SJCRH30 (cell line): Measurements from ENCODE around the gene ITGA8. TPM values are rescaled to one million over a fixed set of nuclear protein-coding genes. Genes with fewer than 3 reads are reported as not detected.
"Not testable (repeated sequence)": the region's sequence is repeated elsewhere in the genome, so short reads cannot be mapped to it uniquely, and the experiment has no call there.

Source experiments
- DNase-seq, 2 experiments: peaks; one replicate each; pipeline ENCODE4 v3.0.0-alpha.2; 2015 to 2020
- H3K27ac ChIP-seq: fragments of 250-450 bp; sonication (Bioruptor Pico); 2 replicates; pipeline ENCODE4 v1.5.1; 2020; ENCODE audit warnings: mild to moderate bottlenecking, moderate library complexity
- H3K27me3 ChIP-seq: fragments of 250-450 bp; sonication (Bioruptor Pico); 2 replicates; pipeline ENCODE4 v1.5.1; 2020; ENCODE audit warnings: mild to moderate bottlenecking, moderate library complexity
- H3K36me3 ChIP-seq: fragments of 250-450 bp; sonication (Bioruptor Pico); 2 replicates; pipeline ENCODE4 v1.5.1; 2020; ENCODE audit warnings: mild to moderate bottlenecking, moderate library complexity
- H3K4me1 ChIP-seq: fragments of 250-450 bp; sonication (Bioruptor Pico); 2 replicates; pipeline ENCODE4 v1.5.1; 2020; ENCODE audit warnings: mild to moderate bottlenecking, moderate library complexity
- H3K4me3 ChIP-seq: fragments of 250-450 bp; sonication (Bioruptor Pico); 2 replicates; pipeline ENCODE4 v1.5.1; 2020; ENCODE audit warnings: mild to moderate bottlenecking, moderate library complexity
- H3K9me3 ChIP-seq: fragments of 250-450 bp; sonication (Bioruptor Pico); replicated peaks from 2 replicates; pipeline ENCODE4 v1.5.1; 2020; ENCODE audit warnings: mild to moderate bottlenecking, moderate library complexity
- total RNA-seq: library from RNA; depleted of rRNA; stranded (reverse); fragments of >200 nt; shearing (Covaris generic); gene quantifications from 2 replicates; pipeline ENCODE4 v1.2.3, GENCODE V29; 2014

The ITGA8 gene
- total RNA-seq, 1 experiment from 2014 or later = not detected

DNA sequence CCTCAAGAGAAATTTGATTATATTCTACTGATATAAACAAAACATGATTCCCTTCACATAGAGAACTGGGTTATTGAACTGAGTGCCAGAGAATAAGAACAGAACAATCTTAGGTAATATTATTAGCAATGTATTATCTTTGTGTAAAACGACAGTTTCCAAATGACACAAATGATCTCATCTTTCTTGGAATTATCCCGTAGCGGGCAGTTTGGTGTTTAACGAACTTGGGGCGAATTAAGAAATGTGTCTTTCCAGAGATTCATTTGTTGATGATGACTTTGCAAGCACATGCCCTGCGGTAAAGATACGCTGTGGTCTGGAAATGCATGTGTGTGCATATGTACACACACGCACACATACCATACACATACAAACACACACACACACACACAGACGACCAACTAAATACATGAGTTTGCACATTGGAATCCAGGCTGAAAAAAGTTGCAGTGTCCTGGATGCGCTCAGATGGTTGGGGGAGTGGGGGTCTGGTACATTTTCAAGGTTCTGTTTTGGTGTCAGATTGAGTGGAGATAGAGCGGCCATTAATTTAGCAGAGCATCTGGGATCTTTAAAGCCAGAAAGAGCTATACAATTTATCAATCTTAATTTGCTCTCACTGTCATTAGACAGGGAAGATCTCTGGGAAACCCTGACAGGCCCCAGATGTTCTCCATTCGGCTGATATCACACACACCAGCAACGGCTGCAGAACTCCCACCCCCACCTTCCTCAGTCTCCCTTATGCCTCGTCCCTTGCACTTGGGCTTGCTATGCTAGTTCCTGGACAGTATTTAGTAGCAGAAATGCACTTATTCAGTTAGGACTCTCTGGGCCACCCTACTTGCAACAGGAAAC is 236.3 kb downstream of the ITGA8 start:
- Histone ChIP-seq H3K4me1 (no peaks in the 10 kb centered on the region), H3K4me3 (no peak overlapping the region), H3K27me3 (no peaks in the 10 kb centered on the region), H3K9me3 (no peaks in the 10 kb centered on the region), H3K27ac (no peak overlapping the region), H3K36me3 (no peaks in the 10 kb centered on the region)
- no peak for DNase-seq

DNA sequence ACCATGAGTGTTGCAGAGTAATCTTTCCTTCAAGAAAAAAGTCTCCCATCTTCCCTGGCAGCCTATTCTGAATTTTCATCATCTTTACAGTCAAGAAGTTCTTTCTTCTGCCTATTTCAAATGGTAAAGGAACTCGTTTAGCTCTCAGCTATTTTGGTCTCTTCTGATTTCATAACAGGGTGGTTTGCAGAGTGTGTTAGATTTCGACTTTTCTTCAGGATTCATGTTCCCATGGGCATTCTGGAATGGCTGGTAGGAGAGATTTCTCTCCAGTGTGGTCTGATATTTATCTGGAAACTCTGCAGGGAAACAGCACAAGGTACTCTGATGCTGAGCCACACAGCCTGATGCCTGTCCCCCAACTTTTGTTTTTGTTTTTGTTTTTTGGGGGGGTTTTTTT is 237.6 kb downstream of the ITGA8 start:
- H3K4me1 ChIP-seq = no peaks in the 10 kb centered on the region
- H3K27me3 ChIP-seq = no peaks in the 10 kb centered on the region
- H3K4me3 ChIP-seq = no peak overlapping the region
- no peak overlapping the region for H3K27ac ChIP-seq
- DNase-seq = no peak
- no peaks in the 10 kb centered on the region for H3K36me3 ChIP-seq
- H3K9me3 ChIP-seq = no peaks in the 10 kb centered on the region

DNA sequence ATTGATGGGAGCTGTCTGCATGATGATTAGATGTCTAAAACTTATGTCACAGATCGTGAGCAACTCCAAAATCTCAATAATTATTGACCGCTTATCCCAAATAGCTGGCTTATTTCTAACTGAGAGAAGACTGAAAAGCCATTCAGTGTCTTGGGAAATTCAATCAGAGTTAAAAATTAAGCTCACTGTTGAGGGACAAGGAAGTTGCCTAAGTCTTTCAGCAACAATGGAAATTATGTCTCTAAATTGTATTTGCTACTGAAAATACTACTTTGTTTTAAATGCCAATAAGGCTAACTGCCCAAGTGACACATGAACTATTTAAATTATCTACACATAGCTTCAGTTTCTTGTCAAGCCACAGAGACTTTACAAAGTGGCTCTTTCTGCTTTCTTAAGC is 240.8 kb downstream of the ITGA8 start:
- Histone ChIP-seq H3K4me1 (no peaks in the 10 kb centered on the region), H3K4me3 (no peak overlapping the region), H3K27ac (no peak overlapping the region), H3K9me3 (no peaks in the 10 kb centered on the region), H3K36me3 (no peaks in the 10 kb centered on the region), H3K27me3 (no peaks in the 10 kb centered on the region; the same call in 1 of the 2 replicates)
- DNase-seq = no peak

- Histone ChIP-seq H3K27me3 (no peaks in the 10 kb centered on the region; the same call in 1 of the 2 replicates), H3K9me3 (no peaks in the 10 kb centered on the region), H3K27ac (no peak overlapping the region), H3K4me3 (no peak overlapping the region), H3K36me3 (no peaks in the 10 kb centered on the region), H3K4me1 (no peaks in the 10 kb centered on the region)
- DNase-seq = no peak
Observed at GRCh38 chr10:15478429-15478828, 241.3 kb downstream of the ITGA8 start.

GRCh38 chr10:15476337-15476736 is 243.4 kb downstream of the ITGA8 start:
- H3K9me3 ChIP-seq = no peaks in the 10 kb centered on the region
- H3K36me3 ChIP-seq = no peaks in the 10 kb centered on the region
- DNase-seq = no peak
- no peaks in the 10 kb centered on the region; the same call in 1 of the 2 replicates for H3K27me3 ChIP-seq
- H3K27ac ChIP-seq = no peak overlapping the region
- H3K4me3 ChIP-seq = no peak overlapping the region
- no peaks in the 10 kb centered on the region for H3K4me1 ChIP-seq

DNA sequence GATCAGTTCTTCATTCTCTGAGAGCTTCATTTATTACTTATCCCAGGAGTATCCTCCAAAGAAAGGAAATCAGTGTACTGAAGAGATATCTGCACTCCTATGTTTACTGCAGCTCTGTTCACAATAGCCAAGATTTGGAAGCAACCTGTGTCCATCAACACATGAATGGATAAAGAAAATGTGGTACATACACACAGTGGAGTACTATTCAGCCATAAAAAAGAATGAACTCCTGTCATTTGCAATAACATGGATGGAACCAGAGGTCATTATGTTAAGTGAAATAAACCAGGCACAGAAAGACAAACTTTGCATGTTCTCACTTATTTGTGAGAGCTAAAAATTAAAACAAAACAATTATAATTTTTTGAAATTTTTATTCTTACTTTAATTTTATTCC is 244.3 kb downstream of the ITGA8 start:
- H3K27me3 ChIP-seq, DNase-seq, H3K4me1 ChIP-seq, H3K9me3 ChIP-seq, H3K4me3 ChIP-seq, H3K36me3 ChIP-seq, H3K27ac ChIP-seq: not testable (repeated sequence)

DNA sequence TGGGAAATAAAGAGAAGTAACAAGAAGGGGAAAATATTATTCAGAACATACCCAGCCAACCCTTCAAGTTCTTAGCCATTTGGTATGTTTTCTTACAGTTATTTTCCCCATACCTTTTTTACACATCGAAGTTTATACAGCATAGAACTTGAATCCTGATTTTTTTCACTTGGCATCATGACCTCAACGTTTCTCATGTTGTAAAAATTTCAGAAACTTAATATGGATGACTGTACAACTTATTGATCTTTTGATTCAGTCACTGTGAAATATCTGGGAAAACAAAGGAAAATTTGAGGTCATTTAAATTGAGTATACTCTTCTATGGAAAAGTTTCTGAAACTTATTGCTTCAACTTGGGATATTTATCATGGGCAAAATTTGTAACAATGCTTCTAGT is 245.1 kb downstream of the ITGA8 start:
- no peaks in the 10 kb centered on the region for H3K9me3 ChIP-seq
- no peak for DNase-seq
- no peak overlapping the region for H3K4me3 ChIP-seq
- H3K27me3 ChIP-seq = no peaks in the 10 kb centered on the region; the same call in 1 of the 2 replicates
- no peak overlapping the region for H3K27ac ChIP-seq
- H3K4me1 ChIP-seq = no peaks in the 10 kb centered on the region
- H3K36me3 ChIP-seq = no peaks in the 10 kb centered on the region

DNA sequence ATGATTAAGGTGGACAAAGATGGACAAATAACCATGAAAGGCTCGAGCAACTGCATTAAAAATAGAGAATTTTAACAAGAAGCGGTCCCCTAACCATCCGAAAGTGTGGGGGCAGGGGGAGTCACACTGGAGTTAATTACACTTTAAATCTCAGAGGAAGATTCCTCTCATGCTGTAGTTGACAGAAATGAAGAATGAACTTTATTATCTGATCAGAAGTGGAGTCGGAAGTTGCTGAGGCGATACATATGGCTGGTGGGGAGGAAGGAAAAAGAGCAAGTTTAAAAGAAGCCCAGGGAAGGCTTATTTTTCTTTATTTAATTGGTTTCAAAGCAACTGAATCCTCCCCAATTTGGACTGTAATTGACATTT is 246.3 kb downstream of the ITGA8 start:
- H3K9me3 ChIP-seq = no peaks in the 10 kb centered on the region
- H3K4me1 ChIP-seq = no peaks in the 10 kb centered on the region
- no peaks in the 10 kb centered on the region; the same call in 1 of the 2 replicates for H3K27me3 ChIP-seq
- no peaks in the 10 kb centered on the region for H3K36me3 ChIP-seq
- H3K27ac ChIP-seq = no peak overlapping the region
- DNase-seq = no peak
- no peak overlapping the region for H3K4me3 ChIP-seq

DNA sequence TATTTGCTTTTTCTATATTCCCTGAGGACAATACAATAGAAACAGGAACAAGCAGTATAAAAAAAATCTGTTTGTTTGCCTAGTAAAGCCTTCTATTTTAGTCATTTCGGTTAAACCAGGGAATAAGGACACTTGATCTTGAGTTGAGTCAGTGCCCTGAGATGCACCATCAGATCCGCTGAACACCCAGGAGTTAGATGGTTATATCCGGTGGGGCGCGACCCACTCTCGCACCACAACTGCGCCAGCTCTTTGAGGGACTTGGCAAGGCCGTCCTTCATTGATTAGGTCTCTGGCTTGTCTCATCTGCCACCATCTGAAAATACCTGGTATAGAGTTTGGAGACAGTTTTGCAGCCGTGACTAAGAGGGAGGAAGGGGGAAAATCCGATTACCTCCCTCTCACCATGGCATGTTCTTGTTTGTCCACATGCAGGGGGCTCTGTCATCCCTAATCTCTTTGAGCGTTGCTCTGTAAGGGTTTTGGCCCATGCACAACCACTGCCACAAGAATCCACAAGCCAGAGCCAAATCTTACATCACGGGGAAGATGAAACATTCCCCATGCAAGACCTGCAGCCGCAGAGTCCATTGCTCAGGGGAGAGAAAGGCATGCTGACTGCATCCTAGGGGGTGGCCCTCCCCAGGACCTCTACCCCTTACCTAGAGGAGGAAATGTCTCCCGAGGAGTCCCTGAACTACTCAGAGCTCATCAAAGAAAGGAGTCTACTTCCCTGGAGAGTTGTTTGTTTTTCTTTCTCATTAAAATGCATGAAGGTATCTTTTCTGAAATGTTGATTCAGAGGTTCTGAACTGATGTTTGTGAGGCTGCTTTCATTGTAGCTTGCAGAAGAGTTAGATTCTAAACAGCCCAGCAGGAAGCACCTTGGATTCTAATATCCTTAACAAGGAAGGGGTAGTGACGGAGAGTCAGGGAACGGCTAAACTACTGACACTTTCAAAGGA is 247.0 kb downstream of the ITGA8 start:
- no peaks in the 10 kb centered on the region; the same call in 1 of the 2 replicates for H3K27me3 ChIP-seq
- no peak for DNase-seq
- H3K27ac ChIP-seq = no peak overlapping the region
- no peak overlapping the region for H3K4me3 ChIP-seq
- no peaks in the 10 kb centered on the region for H3K4me1 ChIP-seq
- H3K36me3 ChIP-seq = no peaks in the 10 kb centered on the region
- H3K9me3 ChIP-seq = no peaks in the 10 kb centered on the region

DNA sequence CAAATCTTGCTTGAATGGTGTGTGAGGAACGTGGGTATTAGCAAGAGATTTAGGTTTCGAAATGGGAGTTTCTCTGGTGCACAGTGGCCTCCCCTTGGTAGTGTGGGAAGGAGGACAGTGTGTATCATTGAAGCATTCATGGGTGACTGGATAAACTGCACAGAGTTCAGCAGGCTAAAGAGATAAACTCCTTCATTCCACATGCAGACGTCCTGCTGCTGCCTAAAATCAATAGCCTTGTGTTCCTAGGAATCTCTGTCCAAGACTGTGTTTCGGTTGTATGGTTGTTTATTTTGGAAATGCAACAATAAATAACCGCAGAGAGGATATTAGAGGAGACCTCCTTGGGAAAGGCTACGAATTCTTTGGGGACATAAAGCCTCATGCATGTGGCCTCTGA is 247.7 kb downstream of the ITGA8 start:
- no peaks in the 10 kb centered on the region for H3K36me3 ChIP-seq
- H3K27ac ChIP-seq = no peak overlapping the region
- H3K4me3 ChIP-seq = no peak overlapping the region
- H3K27me3 ChIP-seq = no peaks in the 10 kb centered on the region; the same call in 1 of the 2 replicates
- no peaks in the 10 kb centered on the region for H3K4me1 ChIP-seq
- DNase-seq = no peak
- no peaks in the 10 kb centered on the region for H3K9me3 ChIP-seq

- Histone ChIP-seq H3K36me3 (no peaks in the 10 kb centered on the region), H3K27ac (no peak overlapping the region), H3K4me1 (no peaks in the 10 kb centered on the region), H3K27me3 (no peaks in the 10 kb centered on the region), H3K9me3 (no peaks in the 10 kb centered on the region), H3K4me3 (no peak overlapping the region)
- no peak for DNase-seq
Observed at GRCh38 chr10:15469111-15469510, 250.6 kb downstream of the ITGA8 start.

GRCh38 chr10:15464381-15464780 is 255.3 kb downstream of the ITGA8 start:
- Histone ChIP-seq H3K27ac (no peak overlapping the region), H3K36me3 (no peaks in the 10 kb centered on the region), H3K27me3 (no peaks in the 10 kb centered on the region), H3K4me3 (no peak overlapping the region), H3K4me1 (no peaks in the 10 kb centered on the region), H3K9me3 (no peaks in the 10 kb centered on the region)
- DNase-seq = no peak
